GM13977 (cell line): ENCODE results near the gene CDC42EP5.

Source experiments
- DNase-seq: peaks from one replicate; pipeline ENCODE4 v3.0.0; 2012; ENCODE audit warnings: low spot score
- in situ Hi-C: fragments of 300-500 bp; cut with MboI; formaldehyde crosslinking; loops from one replicate; pipeline ENCODE4 v1.12.0; 2022; ENCODE audit warnings: low sequenced_read_pairs, low pct_unique_long_range_greater_than_20kb, mixed read lengths, inconsistent platforms; ENCODE audit not compliant: unreplicated experiment
- TF ChIP-seq, protein P1 (sequence below): IDR thresholded peaks from 2 replicates; pipeline ENCODE4 v1.5.1; 2012; ENCODE audit warnings: mild to moderate bottlenecking, control low read depth; ENCODE audit not compliant: insufficient read depth; ENCODE audit errors: extremely low read depth, missing control alignments

The CDC42EP5 gene

GRCh38 chr19:54422136-54422535 lies 51.0 kb downstream of the CDC42EP5 start:
- no peak for DNase-seq
- in situ Hi-C loops: no loop called here
- TF ChIP-seq, protein P1, sequence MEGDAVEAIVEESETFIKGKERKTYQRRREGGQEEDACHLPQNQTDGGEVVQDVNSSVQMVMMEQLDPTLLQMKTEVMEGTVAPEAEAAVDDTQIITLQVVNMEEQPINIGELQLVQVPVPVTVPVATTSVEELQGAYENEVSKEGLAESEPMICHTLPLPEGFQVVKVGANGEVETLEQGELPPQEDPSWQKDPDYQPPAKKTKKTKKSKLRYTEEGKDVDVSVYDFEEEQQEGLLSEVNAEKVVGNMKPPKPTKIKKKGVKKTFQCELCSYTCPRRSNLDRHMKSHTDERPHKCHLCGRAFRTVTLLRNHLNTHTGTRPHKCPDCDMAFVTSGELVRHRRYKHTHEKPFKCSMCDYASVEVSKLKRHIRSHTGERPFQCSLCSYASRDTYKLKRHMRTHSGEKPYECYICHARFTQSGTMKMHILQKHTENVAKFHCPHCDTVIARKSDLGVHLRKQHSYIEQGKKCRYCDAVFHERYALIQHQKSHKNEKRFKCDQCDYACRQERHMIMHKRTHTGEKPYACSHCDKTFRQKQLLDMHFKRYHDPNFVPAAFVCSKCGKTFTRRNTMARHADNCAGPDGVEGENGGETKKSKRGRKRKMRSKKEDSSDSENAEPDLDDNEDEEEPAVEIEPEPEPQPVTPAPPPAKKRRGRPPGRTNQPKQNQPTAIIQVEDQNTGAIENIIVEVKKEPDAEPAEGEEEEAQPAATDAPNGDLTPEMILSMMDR: no peak

- in situ Hi-C loops: no loop called here
- DNase-seq: no peak
- TF ChIP-seq, protein P1: no peak
These were observed 51.6 kb downstream of the CDC42EP5 start for GRCh38 chr19:54421521-54421920.

DNA sequence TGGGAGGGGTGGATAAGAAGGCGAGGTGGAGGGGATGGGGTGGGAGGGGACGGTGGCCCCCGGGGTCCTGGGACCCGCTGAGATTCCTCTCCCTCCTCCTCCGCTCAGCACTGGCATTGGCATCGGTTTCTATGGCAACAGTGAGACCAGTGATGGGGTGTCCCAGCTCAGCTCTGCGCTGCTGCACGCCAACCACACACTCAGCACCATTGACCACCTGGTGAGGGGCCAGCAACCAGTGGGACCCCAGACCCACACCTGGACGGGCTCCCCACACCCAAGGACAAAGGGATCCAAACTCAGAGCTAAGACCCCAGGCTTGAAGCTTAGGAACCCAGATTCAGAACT lies 52.0 kb downstream of the CDC42EP5 start:
- TF ChIP-seq, protein P1: no peak
- no peak for DNase-seq

GRCh38 chr19:54420383-54421168 lies 52.5 kb downstream of the CDC42EP5 start:
- DNase-seq: no peak
- in situ Hi-C loops: no loop called here
- TF ChIP-seq, protein P1: no peak

More for the DNA sequence above, 52.0 kb downstream of the CDC42EP5 start:
- in situ Hi-C loops: no loop called here

DNA sequence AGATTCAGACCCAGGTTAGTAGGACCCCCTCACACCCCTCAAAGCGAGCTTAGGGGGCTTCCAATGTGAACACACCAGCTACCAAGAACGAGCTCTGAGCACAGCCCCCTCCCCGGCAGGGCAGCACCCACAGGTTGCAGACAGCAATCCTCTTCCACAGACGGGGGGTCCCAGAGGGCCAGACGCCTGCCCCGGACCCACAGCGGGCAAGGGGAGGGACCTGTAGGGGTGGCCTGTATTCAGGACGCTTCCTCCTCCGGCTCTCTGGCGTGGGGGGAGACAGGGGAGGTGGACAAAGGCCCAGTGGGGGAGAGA lies 53.1 kb downstream of the CDC42EP5 start:
- in situ Hi-C loops: no loop called here
- TF ChIP-seq, protein P1: no peak
- no peak for DNase-seq

DNA sequence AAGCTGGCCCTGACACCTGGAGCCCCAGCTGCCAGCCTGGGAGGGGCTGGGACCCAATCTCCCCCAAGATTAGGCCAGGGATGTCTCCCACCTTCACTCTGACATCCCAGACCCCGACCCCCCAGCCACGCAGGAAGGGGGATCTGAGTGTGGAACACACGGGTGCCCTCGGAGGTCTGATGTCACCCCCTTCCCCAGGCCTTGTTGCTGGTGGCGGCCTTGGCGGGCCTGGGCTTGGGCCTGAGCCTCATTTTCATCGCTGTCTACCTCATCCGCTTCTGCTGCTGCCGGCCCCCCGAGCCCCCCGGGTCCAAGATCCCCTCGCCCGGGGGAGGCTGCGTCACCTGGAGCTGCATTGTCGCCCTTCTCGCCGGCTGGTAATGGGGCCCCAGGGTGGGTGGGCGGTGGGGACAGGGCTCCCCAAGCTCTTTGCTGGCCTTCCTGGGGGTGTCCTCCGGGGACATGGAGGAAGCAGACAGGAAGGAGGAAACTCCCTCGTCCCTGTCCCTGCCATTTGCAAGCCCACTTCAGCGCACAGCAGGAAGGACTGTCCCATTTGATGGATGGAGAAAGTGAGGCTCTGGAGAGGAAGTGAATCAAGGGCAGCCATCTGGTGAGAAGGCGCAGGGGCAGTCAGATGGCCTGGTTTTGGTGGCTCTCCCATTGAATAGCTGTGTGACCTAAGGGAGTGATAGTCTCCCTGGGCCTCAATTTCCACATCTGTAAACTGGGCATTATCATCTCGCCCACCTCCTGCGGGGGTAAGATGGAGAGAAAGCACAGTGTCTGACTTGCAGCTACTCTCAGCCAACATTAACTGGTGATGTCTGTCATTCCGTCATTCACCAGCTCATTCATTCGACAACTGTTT lies 53.9 kb downstream of the CDC42EP5 start:
- no peak for DNase-seq
- TF ChIP-seq, protein P1: no peak
- in situ Hi-C loops: no loop called here
